Measurements from ENCODE around the gene CPHXL.

DNA sequence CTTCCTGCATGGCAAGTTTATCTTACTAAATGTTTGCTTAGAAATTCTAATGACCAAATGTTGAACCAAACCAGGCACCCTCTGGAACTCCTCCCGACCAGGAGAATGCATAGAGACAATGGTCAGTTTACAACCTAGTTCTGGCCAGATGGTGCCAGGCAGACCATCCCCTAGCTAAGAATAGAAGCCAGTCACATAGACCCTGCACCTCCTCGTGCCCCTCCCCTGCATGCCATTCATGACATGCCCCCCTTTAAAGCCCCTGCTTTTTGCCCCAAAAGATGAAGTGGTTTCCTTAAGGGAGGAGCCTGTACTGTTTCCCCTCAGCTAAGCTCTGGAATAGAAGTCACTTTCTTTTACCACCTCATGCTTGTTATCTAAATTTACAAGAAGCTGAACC lies 6.6 kb upstream of the CPHXL start:
- TF ChIP-seq, protein P1, sequence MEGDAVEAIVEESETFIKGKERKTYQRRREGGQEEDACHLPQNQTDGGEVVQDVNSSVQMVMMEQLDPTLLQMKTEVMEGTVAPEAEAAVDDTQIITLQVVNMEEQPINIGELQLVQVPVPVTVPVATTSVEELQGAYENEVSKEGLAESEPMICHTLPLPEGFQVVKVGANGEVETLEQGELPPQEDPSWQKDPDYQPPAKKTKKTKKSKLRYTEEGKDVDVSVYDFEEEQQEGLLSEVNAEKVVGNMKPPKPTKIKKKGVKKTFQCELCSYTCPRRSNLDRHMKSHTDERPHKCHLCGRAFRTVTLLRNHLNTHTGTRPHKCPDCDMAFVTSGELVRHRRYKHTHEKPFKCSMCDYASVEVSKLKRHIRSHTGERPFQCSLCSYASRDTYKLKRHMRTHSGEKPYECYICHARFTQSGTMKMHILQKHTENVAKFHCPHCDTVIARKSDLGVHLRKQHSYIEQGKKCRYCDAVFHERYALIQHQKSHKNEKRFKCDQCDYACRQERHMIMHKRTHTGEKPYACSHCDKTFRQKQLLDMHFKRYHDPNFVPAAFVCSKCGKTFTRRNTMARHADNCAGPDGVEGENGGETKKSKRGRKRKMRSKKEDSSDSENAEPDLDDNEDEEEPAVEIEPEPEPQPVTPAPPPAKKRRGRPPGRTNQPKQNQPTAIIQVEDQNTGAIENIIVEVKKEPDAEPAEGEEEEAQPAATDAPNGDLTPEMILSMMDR (IDR thresholded peaks at IDR 0.05) = no peak
- no peak for TF ChIP-seq POLR2AphosphoS5 (IDR thresholded peaks at IDR 0.05)

Data from breast epithelium (tissue), 3 donors.